Breast epithelium (tissue), 3 donors: Measurements from ENCODE around the gene CFAP97D2.

ENCODE experiments used
- CTCF ChIP-seq, 3 donors: fragments of 450-650 bp; IDR thresholded peaks; one replicate each; pipeline ENCODE4 v1.5.1; 2016 to 2017; ENCODE audit warnings: antibody characterized with exemption in 3 of 3, mild to moderate bottlenecking in 3 of 3, moderate library complexity in 3 of 3
- POLR2A ChIP-seq: fragments of 450-650 bp; IDR thresholded peaks from one replicate; pipeline ENCODE4 v1.6.1; 2016; ENCODE audit warnings: antibody characterized with exemption, mild to moderate bottlenecking, moderate library complexity

- TF ChIP-seq CTCF (IDR thresholded peaks at IDR 0.05) (no peak), POLR2A (no peak)
Measured at GRCh38 chr13:114166381-114167131, 12.5 kb upstream of the CFAP97D2 start.
